HG03045 (cell line): ENCODE results near the gene NRF1.

Experiments
- ATAC-seq: cut with Tn5 transposase; IDR thresholded peaks from one replicate; pipeline ENCODE4 v1.9.1; 2021; ENCODE audit warnings: mild to moderate bottlenecking, moderate library complexity; ENCODE audit not compliant: unreplicated experiment

The NRF1 gene

GRCh38 chr7:129730159-129730558 lies 118.6 kb downstream of the NRF1 start:
- ATAC-seq: no peak

- ATAC-seq: no peak
Measured at GRCh38 chr7:129734400-129734799, 122.9 kb downstream of the NRF1 start.

- ATAC-seq: no peak
Measured at GRCh38 chr7:129739427-129739826, 127.9 kb downstream of the NRF1 start.

- ATAC-seq: no peak
Measured at GRCh38 chr7:129740574-129741410, 129.3 kb downstream of the NRF1 start.

GRCh38 chr7:129741743-129742213 lies 130.3 kb downstream of the NRF1 start:
- no peak for ATAC-seq

GRCh38 chr7:129742256-129742655 lies 130.7 kb downstream of the NRF1 start:
- no peak for ATAC-seq

- no peak for ATAC-seq
Measured at GRCh38 chr7:129746857-129747529, 135.5 kb downstream of the NRF1 start.

- ATAC-seq: no peak
Measured at GRCh38 chr7:129748356-129749109, 137.0 kb downstream of the NRF1 start.

GRCh38 chr7:129750091-129750490 lies 138.6 kb downstream of the NRF1 start:
- no peak for ATAC-seq

- no peak for ATAC-seq
Measured at GRCh38 chr7:129750501-129750900, 139.0 kb downstream of the NRF1 start.

- ATAC-seq: no peak
Measured at GRCh38 chr7:129751916-129752315, 140.4 kb downstream of the NRF1 start.

- no peak for ATAC-seq
Measured at GRCh38 chr7:129752760-129753159, 141.2 kb downstream of the NRF1 start.

GRCh38 chr7:129754406-129754805 lies 142.9 kb downstream of the NRF1 start:
- ATAC-seq: no peak

- no peak for ATAC-seq
Measured at GRCh38 chr7:129757991-129758390, 146.5 kb downstream of the NRF1 start.

- ATAC-seq: no peak
Measured at GRCh38 chr7:129762387-129762969, 151.0 kb downstream of the NRF1 start.

- no peak for ATAC-seq
Measured at GRCh38 chr7:129764247-129765084, 152.9 kb downstream of the NRF1 start.

- no peak for ATAC-seq
Measured at GRCh38 chr7:129765352-129765751, 153.8 kb downstream of the NRF1 start.

GRCh38 chr7:129767120-129768015 lies 155.8 kb downstream of the NRF1 start:
- ATAC-seq: no peak
